IMR-90 (cell line): ENCODE measurements around the gene INTS3. TPM values are rescaled to one million over a fixed set of nuclear protein-coding genes. Genes with fewer than 3 reads are reported as not detected.

ENCODE experiments used
- ATAC-seq: fragments of 200-7000 bp; cut with Tn5 transposase; 2 replicates; pipeline ENCODE4 v1.9.1; 2020; ENCODE audit warnings: low read depth, mild to moderate bottlenecking, moderate library complexity
- BruUV-seq: library from RNA; stranded (reverse); fragments of 400-500 nt; replicated peaks from 2 replicates; lab custom pipeline; 2021; lab: Mats Ljungman, UMichigan
- CTCF ChIA-PET: fragments of 300-600 bp; formaldehyde crosslinking; extraction: SDS; loops from one replicate; lab custom pipeline; 2021; ENCODE audit warnings: antibody characterized with exemption; lab: Yijun Ruan, JAX
- POLR2A ChIA-PET: fragments of 300-600 bp; sonication (Branson Sonifier 250); formaldehyde crosslinking; loops from one replicate; lab custom pipeline; 2022; ENCODE audit warnings: antibody characterized with exemption; ENCODE audit not compliant: unreplicated experiment; lab: Charles Lee
- DNase-seq: peaks from one replicate; pipeline ENCODE4 v3.0.0; 2013
- H2AFZ ChIP-seq: replicated peaks from 2 replicates; pipeline ENCODE3; 2013; ENCODE audit warnings: low read length, mild to moderate bottlenecking; ENCODE audit not compliant: poor library complexity
- H2AK5ac ChIP-seq: 2 replicates; pipeline ENCODE4 v1.6.1; 2013; ENCODE audit warnings: low read depth, low read length, inconsistent platforms
- H2AK9ac ChIP-seq: replicated peaks from 2 replicates; pipeline ENCODE3; 2013; ENCODE audit warnings: mild to moderate bottlenecking, low read depth, low read length, moderate library complexity; ENCODE audit not compliant: poor library complexity
- H2BK120ac ChIP-seq: 2 replicates; pipeline ENCODE4 v1.6.1; 2013; ENCODE audit warnings: low read depth, low read length, inconsistent platforms
- H2BK15ac ChIP-seq: 3 replicates; pipeline ENCODE4 v1.6.1; 2013; ENCODE audit warnings: low read depth, low read length, inconsistent platforms
- H2BK20ac ChIP-seq: 2 replicates; pipeline ENCODE4 v1.6.1; 2013; ENCODE audit warnings: low read depth, mild to moderate bottlenecking, inconsistent platforms, low read length, moderate library complexity
- H2BK5ac ChIP-seq: 2 replicates; pipeline ENCODE4 v1.6.1; 2013; ENCODE audit warnings: mild to moderate bottlenecking, low read depth, low read length, inconsistent platforms; ENCODE audit not compliant: poor library complexity, severe bottlenecking
- H3K14ac ChIP-seq: replicated peaks from 2 replicates; pipeline ENCODE4 v1.6.1; 2013; ENCODE audit warnings: low read depth, low read length, inconsistent platforms
- H3K18ac ChIP-seq: 2 replicates; pipeline ENCODE4 v1.6.1; 2013; ENCODE audit warnings: low read depth, low read length, control low read depth
- H3K23ac ChIP-seq: 2 replicates; pipeline ENCODE4 v1.6.1; 2013; ENCODE audit warnings: low read depth, low read length, inconsistent platforms
- H3K27ac ChIP-seq: 2 replicates; pipeline ENCODE4 v1.5.1; 2013; ENCODE audit warnings: mild to moderate bottlenecking, control low read depth, low read length; ENCODE audit not compliant: insufficient read depth
- H3K27me3 ChIP-seq: 2 replicates; pipeline ENCODE4 v1.6.1; 2013; ENCODE audit warnings: low read length; ENCODE audit not compliant: control insufficient read depth, insufficient read depth
- H3K36me3 ChIP-seq: 2 replicates; pipeline ENCODE4 v1.6.1; 2013; ENCODE audit warnings: low read length, mixed read lengths; ENCODE audit not compliant: control insufficient read depth, insufficient read depth
- H3K4ac ChIP-seq: 2 replicates; pipeline ENCODE4 v1.6.1; 2013; ENCODE audit warnings: low read depth, low read length, inconsistent platforms
- H3K4me1 ChIP-seq: 2 replicates; pipeline ENCODE4 v1.6.1; 2013; ENCODE audit warnings: low read length, mixed read lengths; ENCODE audit not compliant: control insufficient read depth, insufficient read depth
- H3K4me2 ChIP-seq: 2 replicates; pipeline ENCODE4 v1.6.1; 2013; ENCODE audit warnings: low read depth, mild to moderate bottlenecking, control low read depth, low read length, moderate library complexity
- H3K4me3 ChIP-seq: 2 replicates; pipeline ENCODE4 v1.5.1; 2013; ENCODE audit warnings: low read depth, mild to moderate bottlenecking, control low read depth, low read length, moderate library complexity; ENCODE audit not compliant: insufficient read depth
- H3K56ac ChIP-seq: 2 replicates; pipeline ENCODE4 v1.6.1; 2013; ENCODE audit warnings: low read length, inconsistent platforms; ENCODE audit not compliant: insufficient read depth; ENCODE audit errors: extremely low read depth
- H3K79me1 ChIP-seq, 2 experiments: 2 replicates each; pipeline ENCODE4 v1.6.1; 2013; ENCODE audit warnings: low read length in 2 of 2, inconsistent platforms in 1 of 2, low read depth in 1 of 2
- H3K9ac ChIP-seq: 2 replicates; pipeline ENCODE4 v1.6.1; 2013; ENCODE audit warnings: low read depth, low read length, control low read depth
- H3K9me1 ChIP-seq: 2 replicates; pipeline ENCODE4 v1.6.1; 2013; ENCODE audit warnings: low read length, inconsistent platforms; ENCODE audit not compliant: insufficient read depth
- H3K9me3 ChIP-seq: 2 replicates; pipeline ENCODE4 v1.6.1; 2013; ENCODE audit warnings: low read length; ENCODE audit not compliant: control insufficient read depth, insufficient read depth
- H4K20me1 ChIP-seq: 2 replicates; pipeline ENCODE4 v1.6.1; 2013; ENCODE audit warnings: low read length, inconsistent platforms; ENCODE audit not compliant: insufficient read depth
- H4K5ac ChIP-seq: 2 replicates; pipeline ENCODE4 v1.6.1; 2013; ENCODE audit warnings: mild to moderate bottlenecking, low read depth, low read length, control low read depth
- H4K8ac ChIP-seq, 2 experiments: 2 replicates each; pipeline ENCODE4 v1.6.1; 2013; ENCODE audit warnings: low read depth in 2 of 2, low read length in 2 of 2, control low read depth in 1 of 2, inconsistent platforms in 1 of 2
- H4K91ac ChIP-seq: 2 replicates; pipeline ENCODE4 v1.6.1; 2013; ENCODE audit warnings: low read depth, low read length, inconsistent platforms; ENCODE audit not compliant: insufficient read depth
- BHLHE40 ChIP-seq: fragments of 150-350 bp; IDR thresholded peaks from 2 replicates; pipeline ENCODE4 v1.6.1; 2016; ENCODE audit warnings: mild to moderate bottlenecking, low read depth, low read length
- MAFK ChIP-seq: IDR thresholded peaks from 2 replicates; pipeline ENCODE4 v1.6.1; 2012; ENCODE audit warnings: low read depth, low read length, improper control_type of control experiment
- NFE2L2 ChIP-seq: fragments of 150-350 bp; IDR thresholded peaks from 2 replicates; pipeline ENCODE4 v1.6.1; 2016; ENCODE audit warnings: low read depth, mild to moderate bottlenecking, low read length
- POLR2A ChIP-seq: IDR thresholded peaks from 2 replicates; pipeline ENCODE4 v1.6.1; 2012; ENCODE audit warnings: mild to moderate bottlenecking, low read depth, low read length
- RAD21 ChIP-seq: IDR thresholded peaks from 2 replicates; pipeline ENCODE4 v1.6.1; 2012; ENCODE audit warnings: low read length, improper control_type of control experiment
- RFX5 ChIP-seq: IDR thresholded peaks from 2 replicates; pipeline ENCODE4 v1.8.0; 2012; ENCODE audit warnings: low read depth, mild to moderate bottlenecking, low read length, moderate library complexity
- SMC3 ChIP-seq: fragments of 150-350 bp; IDR thresholded peaks from 2 replicates; pipeline ENCODE4 v1.6.1; 2016; ENCODE audit warnings: low read depth, mild to moderate bottlenecking, antibody characterized with exemption, low read length, moderate library complexity
- WGBS, 2 experiments: methylation state at CpG; one replicate each; pipeline versions ENCODE4 v1.1.5 to v1.1.7; 2013; ENCODE audit warnings: missing lambda C conversion rate in 2 of 2; ENCODE audit not compliant: insufficient read length in 1 of 2; ENCODE audit errors: extremely low coverage in 2 of 2; 5-methylcytosine and 5-hydroxymethylcytosine counted together
- dilution Hi-C: fragments of 300-500 bp; cut with HindIII; formaldehyde crosslinking; loops from one replicate; pipeline ENCODE4 v1.14.3; 2018; ENCODE audit warnings: low sequenced_read_pairs; ENCODE audit not compliant: unreplicated experiment
- in situ Hi-C: fragments of 300-500 bp; cut with MboI; formaldehyde crosslinking; loops from 3 replicates; pipeline ENCODE4 v1.14.3; 2019; ENCODE audit warnings: low sequenced_read_pairs, inconsistent platforms, mixed read lengths
- intact Hi-C: fragments of 100-400 bp; cut with micrococcal nuclease; formaldehyde crosslinking; loops from 2 replicates; pipeline ENCODE4 v1.10.0; 2022
- polyA plus RNA-seq, 3 experiments: library from polyadenylated mRNA; depleted of rRNA; stranded (reverse); fragments of >200 nt; gene quantifications; 2 replicates each; pipeline ENCODE4 v1.2.3, GENCODE V29; 2012; ENCODE audit warnings: low replicate concordance in 1 of 3
- total RNA-seq: library from RNA; depleted of rRNA; stranded (reverse); fragments of >200 nt; gene quantifications from 2 replicates; pipeline ENCODE4 v1.2.3, GENCODE V29; 2012
- TF ChIP-seq, protein P1 (sequence below): conservative IDR thresholded peaks from 2 replicates; pipeline ENCODE4 v1.5.1; 2012; ENCODE audit warnings: mild to moderate bottlenecking, low read depth, low read length, improper control_type of control experiment
- TF ChIP-seq, protein P2 (sequence below): fragments of 150-350 bp; IDR thresholded peaks from 2 replicates; pipeline ENCODE4 v1.6.1; 2016; ENCODE audit warnings: low read depth, mild to moderate bottlenecking, low read length, moderate library complexity, borderline replicate concordance
- TF ChIP-seq, protein P3 (sequence below): fragments of 150-350 bp; IDR thresholded peaks from 2 replicates; pipeline ENCODE4 v1.6.1; 2017; ENCODE audit warnings: mild to moderate bottlenecking, antibody characterized with exemption, low read length, low read depth

INTS3 gene
- total and polyA plus RNA-seq, 2 of the 4 experiments (the other 2 are of a cell fraction), result 33.5 to 59.4 TPM

DNA sequence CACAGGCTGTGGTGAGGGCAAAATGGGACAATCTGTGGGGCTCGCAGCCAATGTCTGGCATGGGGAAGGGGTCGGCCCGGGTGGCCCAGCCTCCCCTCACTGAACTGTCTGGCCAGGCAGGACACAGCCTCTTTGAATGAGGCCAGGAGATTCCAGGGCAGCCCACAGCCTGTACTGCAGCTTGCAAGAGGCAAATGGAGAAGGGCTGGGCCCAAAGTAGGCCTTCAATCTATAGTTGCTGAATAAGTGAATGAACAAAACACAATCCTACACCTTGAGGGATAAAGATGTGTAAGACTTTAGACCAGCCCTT lies 70.6 kb downstream of the INTS3 start:
- H4K5ac ChIP-seq, result no peak overlapping the region
- no peak for DNase-seq
- WGBS, 2 experiments, result 61% methylated on average over 2 of the region's 3 CpGs; no CpG with 5 or more reads in 1 of the 2 experiments
- no peak overlapping the region for H2AK9ac ChIP-seq
- dilution Hi-C loops, result no loop called here
- H3K9me1 ChIP-seq, result no peaks in the 10 kb centered on the region
- POLR2A ChIA-PET, result no interaction called here
- intact Hi-C loops, result loop anchor here (10.0 kb wide), 1 partner anchor 126 kb away; the partner anchor contains the start of gene GATAD2B
- H2BK15ac ChIP-seq, result no peak overlapping the region
- no peaks in the 10 kb centered on the region for H4K20me1 ChIP-seq
- no peak overlapping the region for H3K56ac ChIP-seq
- no peak overlapping the region for H2AK5ac ChIP-seq
- H2BK120ac ChIP-seq, result no peak overlapping the region
- H2AFZ ChIP-seq, result no peak overlapping the region
- no peak overlapping the region for H3K9ac ChIP-seq
- no peaks in the 10 kb centered on the region for H3K4me1 ChIP-seq
- no peak overlapping the region for H3K27ac ChIP-seq
- H3K36me3 ChIP-seq, result peaks cover 6% of the 10 kb centered on the region; the same call in 1 of the 2 replicates
- H2BK20ac ChIP-seq, result no peak overlapping the region
- TF ChIP-seq RAD21 (no peak), RFX5 (no peak), NFE2L2 (no peak), SMC3 (no peak), POLR2A (no peak), MAFK (no peak), BHLHE40 (no peak)
- TF ChIP-seq, protein P1, sequence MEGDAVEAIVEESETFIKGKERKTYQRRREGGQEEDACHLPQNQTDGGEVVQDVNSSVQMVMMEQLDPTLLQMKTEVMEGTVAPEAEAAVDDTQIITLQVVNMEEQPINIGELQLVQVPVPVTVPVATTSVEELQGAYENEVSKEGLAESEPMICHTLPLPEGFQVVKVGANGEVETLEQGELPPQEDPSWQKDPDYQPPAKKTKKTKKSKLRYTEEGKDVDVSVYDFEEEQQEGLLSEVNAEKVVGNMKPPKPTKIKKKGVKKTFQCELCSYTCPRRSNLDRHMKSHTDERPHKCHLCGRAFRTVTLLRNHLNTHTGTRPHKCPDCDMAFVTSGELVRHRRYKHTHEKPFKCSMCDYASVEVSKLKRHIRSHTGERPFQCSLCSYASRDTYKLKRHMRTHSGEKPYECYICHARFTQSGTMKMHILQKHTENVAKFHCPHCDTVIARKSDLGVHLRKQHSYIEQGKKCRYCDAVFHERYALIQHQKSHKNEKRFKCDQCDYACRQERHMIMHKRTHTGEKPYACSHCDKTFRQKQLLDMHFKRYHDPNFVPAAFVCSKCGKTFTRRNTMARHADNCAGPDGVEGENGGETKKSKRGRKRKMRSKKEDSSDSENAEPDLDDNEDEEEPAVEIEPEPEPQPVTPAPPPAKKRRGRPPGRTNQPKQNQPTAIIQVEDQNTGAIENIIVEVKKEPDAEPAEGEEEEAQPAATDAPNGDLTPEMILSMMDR, result no peak
- TF ChIP-seq, protein P2, sequence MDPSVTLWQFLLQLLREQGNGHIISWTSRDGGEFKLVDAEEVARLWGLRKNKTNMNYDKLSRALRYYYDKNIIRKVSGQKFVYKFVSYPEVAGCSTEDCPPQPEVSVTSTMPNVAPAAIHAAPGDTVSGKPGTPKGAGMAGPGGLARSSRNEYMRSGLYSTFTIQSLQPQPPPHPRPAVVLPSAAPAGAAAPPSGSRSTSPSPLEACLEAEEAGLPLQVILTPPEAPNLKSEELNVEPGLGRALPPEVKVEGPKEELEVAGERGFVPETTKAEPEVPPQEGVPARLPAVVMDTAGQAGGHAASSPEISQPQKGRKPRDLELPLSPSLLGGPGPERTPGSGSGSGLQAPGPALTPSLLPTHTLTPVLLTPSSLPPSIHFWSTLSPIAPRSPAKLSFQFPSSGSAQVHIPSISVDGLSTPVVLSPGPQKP, result no peak
- TF ChIP-seq, protein P3, sequence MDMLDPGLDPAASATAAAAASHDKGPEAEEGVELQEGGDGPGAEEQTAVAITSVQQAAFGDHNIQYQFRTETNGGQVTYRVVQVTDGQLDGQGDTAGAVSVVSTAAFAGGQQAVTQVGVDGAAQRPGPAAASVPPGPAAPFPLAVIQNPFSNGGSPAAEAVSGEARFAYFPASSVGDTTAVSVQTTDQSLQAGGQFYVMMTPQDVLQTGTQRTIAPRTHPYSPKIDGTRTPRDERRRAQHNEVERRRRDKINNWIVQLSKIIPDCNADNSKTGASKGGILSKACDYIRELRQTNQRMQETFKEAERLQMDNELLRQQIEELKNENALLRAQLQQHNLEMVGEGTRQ, result no peak
- H3K9me3 ChIP-seq, result no peaks in the 10 kb centered on the region
- no peak overlapping the region for H4K91ac ChIP-seq
- no TSS peak for BruUV-seq
- H3K4ac ChIP-seq, result no peak overlapping the region
- no peaks in the 10 kb centered on the region for H3K27me3 ChIP-seq
- no peak overlapping the region for H3K4me3 ChIP-seq
- no peak overlapping the region for H3K4me2 ChIP-seq
- no peak overlapping the region for H2BK5ac ChIP-seq
- no peak overlapping the region for H4K8ac ChIP-seq
- no peak overlapping the region for H3K23ac ChIP-seq
- CTCF ChIA-PET, result no interaction called here
- H3K79me1 ChIP-seq, result no peaks in the 10 kb centered on the region
- in situ Hi-C loops, result loop anchor here (5.0 kb wide), 1 partner anchor 149 kb away; the partner anchor contains the start of gene DENND4B
- ATAC-seq, result no peak
- H3K14ac ChIP-seq, result no peak overlapping the region
- no peak overlapping the region for H3K18ac ChIP-seq
